Effector memory CD4-positive, alpha-beta T cell (primary cell): ENCODE results near the gene PLCB1.
"Not testable (repeated sequence)": the region's sequence is repeated elsewhere in the genome, so short reads cannot be mapped to it uniquely, and the experiment has no call there.

Experiments
- DNase-seq, 3 donors: peaks; one replicate each; pipeline ENCODE4 v3.0.0-alpha.2; 2020
- H3K27ac ChIP-seq: 2 replicates; pipeline ENCODE4 v1.7.0; 2013; ENCODE audit warnings: mild to moderate bottlenecking, low read length, moderate library complexity; ENCODE audit not compliant: insufficient read depth, poor library complexity, severe bottlenecking
- H3K27me3 ChIP-seq: replicated peaks from 2 replicates; pipeline ENCODE4 v1.7.0; 2013; ENCODE audit warnings: mild to moderate bottlenecking, low read length; ENCODE audit not compliant: insufficient read depth, control insufficient read depth, poor library complexity, severe bottlenecking
- H3K36me3 ChIP-seq: 2 replicates; pipeline ENCODE4 v1.7.0; 2013; ENCODE audit warnings: mild to moderate bottlenecking, low read length, moderate library complexity; ENCODE audit not compliant: control insufficient read depth, insufficient read depth
- H3K4me1 ChIP-seq: 2 replicates; pipeline ENCODE4 v1.7.0; 2013; ENCODE audit warnings: low read length, mild to moderate bottlenecking; ENCODE audit not compliant: control insufficient read depth, insufficient read depth, poor library complexity, severe bottlenecking
- H3K4me3 ChIP-seq: 2 replicates; pipeline ENCODE4 v1.7.0; 2013; ENCODE audit warnings: low read length, low read depth, mild to moderate bottlenecking; ENCODE audit not compliant: insufficient read depth, poor library complexity, severe bottlenecking
- H3K9me3 ChIP-seq: 2 replicates; pipeline ENCODE4 v1.7.0; 2013; ENCODE audit warnings: mild to moderate bottlenecking, low read length, moderate library complexity; ENCODE audit not compliant: control insufficient read depth

Gene PLCB1

DNA sequence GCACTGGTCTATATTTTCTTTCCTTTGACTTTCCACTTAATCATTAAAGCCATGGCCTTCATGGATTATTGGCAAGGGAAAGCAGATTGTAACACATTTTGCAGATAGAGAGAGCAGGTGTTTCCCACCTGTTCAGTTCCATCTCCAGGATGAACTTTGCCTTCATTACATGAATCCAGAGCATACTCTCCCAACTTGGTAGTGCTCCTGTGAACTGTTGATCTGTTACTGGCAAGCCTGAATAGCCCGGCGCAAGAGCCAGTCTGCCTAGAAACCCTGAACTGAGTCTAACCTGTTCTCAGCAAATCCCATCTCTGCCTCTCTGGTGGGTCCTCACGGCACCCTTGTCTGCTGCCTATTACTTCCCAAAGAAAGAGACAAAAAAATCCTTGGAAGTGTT is 210.3 kb downstream of the PLCB1 start:
- DNase-seq = no peak
- Histone ChIP-seq H3K36me3 (no peaks in the 10 kb centered on the region), H3K27ac (no peak overlapping the region), H3K27me3 (no peaks in the 10 kb centered on the region), H3K4me3 (no peak overlapping the region), H3K9me3 (no peaks in the 10 kb centered on the region), H3K4me1 (no peaks in the 10 kb centered on the region)

DNA sequence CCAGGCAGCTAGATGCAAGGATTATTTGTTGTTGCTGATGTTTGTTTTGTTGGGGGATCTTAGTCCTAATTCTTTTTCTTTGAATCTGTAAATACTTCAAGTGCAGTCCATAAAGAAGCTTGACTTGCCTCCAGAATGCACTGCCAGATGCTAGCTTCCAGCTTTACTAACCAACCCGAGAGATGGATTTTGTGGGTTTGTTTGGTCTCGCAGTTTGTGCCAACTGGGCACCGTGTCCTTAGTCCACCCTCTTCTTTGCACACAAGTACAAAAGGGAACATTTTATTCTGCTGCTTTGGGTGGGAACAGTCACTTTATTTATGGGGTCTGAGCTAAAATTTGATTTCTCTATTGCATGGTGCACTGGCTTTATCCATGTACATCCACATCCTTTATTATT is 212.0 kb downstream of the PLCB1 start:
- no peak overlapping the region for H3K27ac ChIP-seq

DNA sequence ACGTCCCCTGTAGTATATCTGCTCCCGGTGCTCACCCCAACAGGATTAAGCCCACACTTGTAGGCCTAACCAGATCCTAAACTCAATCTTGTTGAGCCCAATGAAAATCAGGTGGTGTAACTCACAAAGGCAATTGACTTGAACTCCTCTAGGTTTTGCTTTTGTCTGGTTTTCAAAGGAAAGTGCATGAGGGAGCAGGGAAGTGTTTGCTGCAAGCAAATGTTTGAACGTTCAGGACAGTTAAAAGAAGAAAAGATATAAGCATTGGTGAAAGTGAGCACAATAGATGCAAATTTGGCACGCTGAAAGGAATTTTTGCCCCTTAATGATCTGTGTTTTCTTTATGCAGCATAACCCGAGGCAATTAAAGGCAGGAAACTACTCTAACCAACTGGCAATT is 212.6 kb downstream of the PLCB1 start:
- H3K27ac ChIP-seq = no peak overlapping the region
- no peaks in the 10 kb centered on the region for H3K36me3 ChIP-seq
- DNase-seq = no peak
- no peaks in the 10 kb centered on the region for H3K4me1 ChIP-seq
- no peak overlapping the region for H3K4me3 ChIP-seq
- H3K27me3 ChIP-seq = no peaks in the 10 kb centered on the region
- H3K9me3 ChIP-seq = no peaks in the 10 kb centered on the region

More for the DNA sequence above, 212.0 kb downstream of the PLCB1 start:
- DNase-seq = no peak
- no peaks in the 10 kb centered on the region for H3K27me3 ChIP-seq
- no peaks in the 10 kb centered on the region for H3K4me1 ChIP-seq
- no peak overlapping the region for H3K4me3 ChIP-seq
- no peaks in the 10 kb centered on the region for H3K36me3 ChIP-seq
- H3K9me3 ChIP-seq = no peaks in the 10 kb centered on the region

DNA sequence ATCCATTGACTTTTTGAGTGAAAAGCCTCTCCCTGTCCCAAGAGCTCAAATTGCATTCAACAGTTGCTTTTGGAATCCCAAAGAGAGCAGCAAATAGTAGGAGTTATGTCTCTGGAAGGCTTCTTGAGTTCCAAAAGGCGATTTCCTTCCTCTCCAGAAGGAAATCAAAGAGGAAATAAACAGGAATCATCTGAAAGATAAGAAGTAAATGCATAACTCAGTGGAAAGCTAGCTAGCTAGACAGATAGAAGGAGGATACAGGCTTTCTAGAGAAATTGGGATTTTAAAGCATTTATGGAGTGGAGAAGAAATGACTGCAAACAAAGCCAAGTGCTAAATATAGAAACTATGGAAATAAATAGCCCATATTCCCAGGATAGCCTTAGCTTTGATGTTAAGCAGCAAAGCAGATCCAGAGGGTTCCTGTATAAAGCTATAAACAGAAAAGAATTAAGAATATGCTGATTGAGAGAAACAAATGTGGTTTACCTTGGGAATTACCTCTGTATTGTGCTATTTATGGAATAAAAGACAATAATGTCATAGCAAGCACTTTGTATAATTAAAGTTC is 214.7 kb downstream of the PLCB1 start:
- no peaks in the 10 kb centered on the region for H3K27me3 ChIP-seq
- no peak overlapping the region for H3K4me3 ChIP-seq
- no peaks in the 10 kb centered on the region for H3K36me3 ChIP-seq
- H3K9me3 ChIP-seq = peaks cover 4% of the 10 kb centered on the region
- no peaks in the 10 kb centered on the region for H3K4me1 ChIP-seq
- no peak for DNase-seq
- no peak overlapping the region for H3K27ac ChIP-seq

DNA sequence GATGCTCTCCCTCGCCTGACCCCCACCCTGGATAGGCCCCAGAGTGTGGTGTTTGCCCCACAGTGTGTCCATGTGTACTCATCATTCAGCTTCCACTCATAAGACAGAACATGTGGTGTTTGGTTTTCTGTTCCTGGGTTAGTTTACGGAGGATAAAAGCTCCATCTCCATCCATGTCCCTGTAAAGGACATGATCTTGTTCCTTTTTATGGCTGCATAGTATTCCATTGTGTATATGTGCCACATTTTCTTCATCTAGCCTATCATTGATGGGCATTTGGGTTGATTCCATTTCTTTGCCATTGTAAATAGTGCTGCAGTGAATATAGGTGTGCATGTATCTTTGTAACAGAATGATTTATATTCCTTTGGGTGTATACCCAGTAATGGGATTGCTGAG is 218.2 kb downstream of the PLCB1 start:
- not testable (repeated sequence) for H3K4me1 ChIP-seq, H3K36me3 ChIP-seq, H3K4me3 ChIP-seq, H3K9me3 ChIP-seq, H3K27me3 ChIP-seq, DNase-seq, H3K27ac ChIP-seq

DNA sequence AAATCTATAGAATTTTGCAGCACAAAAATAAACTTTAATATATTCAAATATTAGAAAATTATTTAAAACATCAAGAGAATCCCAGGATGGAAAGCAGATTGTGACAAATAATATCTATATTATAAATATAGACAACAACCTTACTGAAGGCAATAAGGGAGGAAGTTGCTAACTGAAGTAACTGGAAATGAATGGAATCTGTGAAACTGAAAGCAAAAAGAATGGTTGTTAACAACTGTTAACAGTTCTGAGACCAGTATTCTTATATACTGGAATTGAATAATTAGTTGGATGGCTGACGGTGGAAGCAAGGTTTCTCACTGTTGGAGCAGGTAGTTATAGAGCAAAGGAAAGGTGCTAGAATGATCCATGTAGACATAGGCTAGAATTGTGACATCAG is 220.4 kb downstream of the PLCB1 start:
- no peak for DNase-seq
- H3K27me3 ChIP-seq = no peaks in the 10 kb centered on the region
- H3K9me3 ChIP-seq = peaks cover 4% of the 10 kb centered on the region
- no peak overlapping the region for H3K4me3 ChIP-seq
- no peaks in the 10 kb centered on the region for H3K4me1 ChIP-seq
- no peaks in the 10 kb centered on the region for H3K36me3 ChIP-seq
- H3K27ac ChIP-seq = no peak overlapping the region

DNA sequence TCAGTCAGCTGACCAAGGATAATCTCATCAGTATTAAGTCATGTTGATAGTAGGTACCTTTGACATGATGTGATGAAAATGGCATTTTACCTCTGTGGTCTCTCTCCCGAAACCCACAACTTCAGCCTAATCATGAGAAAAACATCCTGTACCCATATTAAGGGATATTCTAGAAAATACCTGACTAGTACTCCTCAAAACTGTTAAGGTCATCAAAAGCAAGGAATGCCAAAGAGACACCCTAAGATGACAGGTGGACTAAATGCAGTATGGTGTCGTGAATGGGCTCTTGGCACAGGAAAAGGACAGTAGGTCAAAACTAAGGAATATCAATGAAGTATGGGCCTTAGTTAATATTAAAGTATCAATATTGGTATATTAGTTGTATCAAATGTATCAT is 221.4 kb downstream of the PLCB1 start:
- Histone ChIP-seq H3K9me3 (peaks cover 4% of the 10 kb centered on the region), H3K27me3 (no peaks in the 10 kb centered on the region), H3K4me1 (no peaks in the 10 kb centered on the region), H3K27ac (no peak overlapping the region), H3K36me3 (no peaks in the 10 kb centered on the region), H3K4me3 (no peak overlapping the region)
- DNase-seq = no peak

DNA sequence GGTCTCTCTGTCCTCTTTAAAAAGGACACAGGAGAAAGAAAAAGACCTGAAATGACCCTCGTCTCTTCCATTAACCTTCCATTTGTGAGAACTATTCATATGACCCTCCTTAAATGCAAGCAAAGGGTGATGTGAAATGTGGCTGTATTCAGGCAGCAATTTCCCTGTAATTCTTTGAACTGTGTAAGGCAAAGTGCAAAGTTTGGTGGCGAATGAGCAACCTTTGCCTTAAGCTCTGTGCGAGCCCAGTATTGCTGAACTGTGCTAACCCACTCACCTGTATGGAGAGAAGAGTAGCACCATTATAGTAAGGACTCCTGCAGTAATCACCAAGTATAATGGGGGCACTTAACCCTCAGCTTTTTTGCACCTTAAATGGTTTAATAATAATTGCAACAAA is 223.4 kb downstream of the PLCB1 start:
- Histone ChIP-seq H3K27me3 (no peaks in the 10 kb centered on the region), H3K27ac (no peak overlapping the region), H3K9me3 (no peaks in the 10 kb centered on the region), H3K4me3 (no peak overlapping the region), H3K36me3 (no peaks in the 10 kb centered on the region), H3K4me1 (no peaks in the 10 kb centered on the region)
- no peak for DNase-seq

DNA sequence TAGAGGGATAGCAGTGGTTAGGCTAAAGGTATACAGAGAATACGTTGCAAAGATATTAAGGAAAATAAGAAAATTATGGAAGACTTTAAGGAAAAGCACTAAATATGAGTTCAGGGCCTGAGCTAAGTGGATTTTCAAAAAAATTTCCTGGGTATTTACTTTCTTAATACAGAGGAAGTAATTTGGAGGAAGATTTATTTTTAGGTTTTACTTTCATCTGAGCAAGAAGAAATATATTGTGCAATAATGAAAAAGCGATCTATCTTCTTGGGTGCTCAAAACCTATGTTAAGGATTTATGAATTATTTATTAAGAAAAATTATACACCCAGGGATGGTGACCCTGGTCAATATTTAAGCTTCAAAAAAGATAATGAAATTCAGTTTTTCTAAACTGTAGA is 224.7 kb downstream of the PLCB1 start:
- no peaks in the 10 kb centered on the region for H3K27me3 ChIP-seq
- H3K27ac ChIP-seq = no peak overlapping the region
- DNase-seq = no peak
- no peaks in the 10 kb centered on the region for H3K9me3 ChIP-seq
- no peak overlapping the region for H3K4me3 ChIP-seq
- H3K36me3 ChIP-seq = no peaks in the 10 kb centered on the region
- H3K4me1 ChIP-seq = no peaks in the 10 kb centered on the region

DNA sequence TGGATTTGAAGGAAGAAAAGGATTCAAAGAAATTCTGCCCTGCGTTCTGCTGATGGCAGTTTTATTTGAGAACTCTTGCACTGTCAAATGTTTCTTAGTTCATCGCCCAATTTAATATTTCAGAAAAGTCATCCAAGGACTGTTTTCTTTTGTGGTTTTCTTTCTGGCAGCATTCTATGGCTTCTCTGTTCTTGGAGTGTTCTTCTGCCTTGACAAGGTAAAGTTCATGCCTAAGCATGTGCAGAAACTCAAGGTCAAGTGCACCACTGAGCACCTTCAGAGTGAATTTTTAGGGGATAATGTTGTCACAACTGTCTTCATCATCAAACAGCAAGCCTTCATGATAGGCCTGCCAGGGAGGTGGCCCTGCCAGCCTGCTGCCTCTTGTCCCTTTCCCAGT is 225.6 kb downstream of the PLCB1 start:
- no peaks in the 10 kb centered on the region for H3K36me3 ChIP-seq
- no peaks in the 10 kb centered on the region for H3K9me3 ChIP-seq
- no peak for DNase-seq
- H3K4me1 ChIP-seq = no peaks in the 10 kb centered on the region
- no peak overlapping the region for H3K4me3 ChIP-seq
- H3K27me3 ChIP-seq = no peaks in the 10 kb centered on the region
- no peak overlapping the region for H3K27ac ChIP-seq

DNA sequence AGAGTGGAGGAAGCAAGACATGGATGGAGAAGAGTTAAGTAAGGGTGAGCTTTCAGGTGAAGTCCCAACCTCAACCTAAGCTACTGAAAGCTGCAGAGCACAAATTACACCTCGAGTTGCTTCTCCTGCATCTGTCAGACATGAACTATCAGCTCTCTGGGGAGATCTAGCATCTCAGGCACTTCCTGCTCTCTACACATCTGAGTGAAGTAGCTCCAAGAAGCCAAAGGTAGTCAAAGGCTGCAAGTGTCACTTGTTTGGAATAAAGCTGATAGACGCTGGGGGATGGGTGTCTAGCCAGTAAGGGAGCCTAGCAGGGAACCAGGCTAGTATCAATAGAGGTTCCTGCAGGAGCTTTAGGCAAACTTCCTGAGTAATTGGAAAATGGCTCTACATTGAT is 228.0 kb downstream of the PLCB1 start:
- H3K27me3 ChIP-seq = no peaks in the 10 kb centered on the region
- no peaks in the 10 kb centered on the region for H3K4me1 ChIP-seq
- H3K36me3 ChIP-seq = no peaks in the 10 kb centered on the region
- DNase-seq = no peak
- no peak overlapping the region for H3K4me3 ChIP-seq
- no peak overlapping the region for H3K27ac ChIP-seq
- H3K9me3 ChIP-seq = no peaks in the 10 kb centered on the region
